GM06990 (cell line): ENCODE results near the gene SCNN1B.

Experiments used
- DNase-seq: peaks from one replicate; pipeline ENCODE4 v3.0.0-alpha.2; 2011; ENCODE audit not compliant: insufficient read length; ENCODE audit errors: extremely low read depth
- H3K27me3 ChIP-seq: replicated peaks from 2 replicates; pipeline ENCODE4 v1.6.0; 2011; ENCODE audit warnings: low read length; ENCODE audit not compliant: control insufficient read depth, insufficient read depth
- H3K36me3 ChIP-seq: 2 replicates; pipeline ENCODE4 v1.5.1; 2011; ENCODE audit warnings: low read length; ENCODE audit not compliant: control insufficient read depth, insufficient read depth
- H3K4me3 ChIP-seq: replicated peaks from 2 replicates; pipeline ENCODE4 v1.5.1; 2011; ENCODE audit warnings: low read depth, mild to moderate bottlenecking, control low read depth, low read length
- CTCF ChIP-seq: IDR thresholded peaks from 2 replicates; pipeline ENCODE4 v1.5.1; 2011; ENCODE audit warnings: low read length, control low read depth, mild to moderate bottlenecking, inconsistent platforms; ENCODE audit not compliant: insufficient read depth, poor library complexity, severe bottlenecking

Gene SCNN1B

GRCh38 chr16:23406546-23407240 is 104.6 kb downstream of the SCNN1B start:
- H3K4me3 ChIP-seq, result no peak overlapping the region
- H3K36me3 ChIP-seq, result peaks cover 7% of the 10 kb centered on the region
- TF ChIP-seq CTCF, result no peak
- DNase-seq, result no peak
- H3K27me3 ChIP-seq, result no peaks in the 10 kb centered on the region

- peaks cover 7% of the 10 kb centered on the region for H3K36me3 ChIP-seq
- TF ChIP-seq CTCF, result no peak
- DNase-seq, result no peak
- no peak overlapping the region for H3K4me3 ChIP-seq
- no peaks in the 10 kb centered on the region for H3K27me3 ChIP-seq
Measured at GRCh38 chr16:23407436-23408127, 105.5 kb downstream of the SCNN1B start.

- TF ChIP-seq CTCF, result no peak
- no peak for DNase-seq
- no peaks in the 10 kb centered on the region for H3K27me3 ChIP-seq
- no peak overlapping the region for H3K4me3 ChIP-seq
- peaks cover 7% of the 10 kb centered on the region for H3K36me3 ChIP-seq
Measured at GRCh38 chr16:23408242-23408822, 106.2 kb downstream of the SCNN1B start.

GRCh38 chr16:23408823-23409298 is 106.8 kb downstream of the SCNN1B start:
- no peak for TF ChIP-seq CTCF
- H3K27me3 ChIP-seq, result no peaks in the 10 kb centered on the region
- DNase-seq, result no peak
- no peak overlapping the region for H3K4me3 ChIP-seq
- H3K36me3 ChIP-seq, result peaks cover 4% of the 10 kb centered on the region

GRCh38 chr16:23409522-23409921 is 107.4 kb downstream of the SCNN1B start:
- no peak for TF ChIP-seq CTCF
- H3K36me3 ChIP-seq, result peaks cover 5% of the 10 kb centered on the region
- no peak overlapping the region for H3K4me3 ChIP-seq
- H3K27me3 ChIP-seq, result no peaks in the 10 kb centered on the region
- DNase-seq, result no peak
